ENCODE data around the gene IFRD1. TPM values are rescaled to one million over a fixed set of nuclear protein-coding genes. Genes with fewer than 3 reads are reported as not detected.

Gene IFRD1
- total RNA-seq, 2 donors from 2014 or later: 54.3 to 57.6 TPM

DNA sequence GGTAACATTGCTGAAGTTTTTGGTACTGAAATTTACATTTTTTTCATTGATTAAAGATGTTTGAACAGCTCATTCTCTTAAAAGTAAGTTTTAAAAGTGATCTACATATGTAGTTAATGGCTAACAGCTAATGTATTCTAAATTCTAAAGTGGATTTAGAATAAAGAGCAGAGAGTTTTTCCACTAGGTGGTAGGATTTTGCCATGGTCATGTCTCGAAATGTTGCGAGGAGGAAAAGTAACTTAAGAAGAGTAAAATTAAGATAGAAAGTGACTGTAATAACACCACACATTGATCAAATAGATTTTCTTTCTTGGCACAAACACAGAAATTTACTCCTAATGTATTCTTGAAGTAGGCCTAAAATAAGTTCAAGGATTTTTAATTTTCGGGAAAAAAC lies 50.4 kb downstream of the IFRD1 start:
- TF ChIP-seq, protein P1, sequence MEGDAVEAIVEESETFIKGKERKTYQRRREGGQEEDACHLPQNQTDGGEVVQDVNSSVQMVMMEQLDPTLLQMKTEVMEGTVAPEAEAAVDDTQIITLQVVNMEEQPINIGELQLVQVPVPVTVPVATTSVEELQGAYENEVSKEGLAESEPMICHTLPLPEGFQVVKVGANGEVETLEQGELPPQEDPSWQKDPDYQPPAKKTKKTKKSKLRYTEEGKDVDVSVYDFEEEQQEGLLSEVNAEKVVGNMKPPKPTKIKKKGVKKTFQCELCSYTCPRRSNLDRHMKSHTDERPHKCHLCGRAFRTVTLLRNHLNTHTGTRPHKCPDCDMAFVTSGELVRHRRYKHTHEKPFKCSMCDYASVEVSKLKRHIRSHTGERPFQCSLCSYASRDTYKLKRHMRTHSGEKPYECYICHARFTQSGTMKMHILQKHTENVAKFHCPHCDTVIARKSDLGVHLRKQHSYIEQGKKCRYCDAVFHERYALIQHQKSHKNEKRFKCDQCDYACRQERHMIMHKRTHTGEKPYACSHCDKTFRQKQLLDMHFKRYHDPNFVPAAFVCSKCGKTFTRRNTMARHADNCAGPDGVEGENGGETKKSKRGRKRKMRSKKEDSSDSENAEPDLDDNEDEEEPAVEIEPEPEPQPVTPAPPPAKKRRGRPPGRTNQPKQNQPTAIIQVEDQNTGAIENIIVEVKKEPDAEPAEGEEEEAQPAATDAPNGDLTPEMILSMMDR (conservative IDR thresholded peaks at IDR 0.05): peak; percentile 56
- DNase-seq: peak; percentile 5
- no peak overlapping the region for H3K4me3 Mint-ChIP-seq
- no peaks in the 10 kb centered on the region for H3K9me3 Mint-ChIP-seq
- Histone ChIP-seq H3K27me3 (ENCODE audit: control insufficient read depth, insufficient read depth, low read length, poor library complexity, severe bottlenecking) (no peaks in the 10 kb centered on the region), H3K27ac (ENCODE audit: low read depth, low read length) (no peak overlapping the region), H3K4me3 (ENCODE audit: low read length) (no peak overlapping the region), H3K36me3 (ENCODE audit: control insufficient read depth, insufficient read depth, low read length) (no peaks in the 10 kb centered on the region), H3K9ac (ENCODE audit: extremely low read depth, low read length, poor library complexity, severe bottlenecking) (no peak overlapping the region), H3K9me3 (ENCODE audit: control insufficient read depth, low read length) (no peaks in the 10 kb centered on the region), H3K4me1 (ENCODE audit: control insufficient read depth, insufficient read depth, low read length) (no peaks in the 10 kb centered on the region)
- WGBS, 2 experiments (ENCODE audit: insufficient coverage in 1 of 2, insufficient read length in 1 of 2): 91% methylated on average over 3 of the region's 3 CpGs; no CpG with 5 or more reads in 1 of the 2 experiments
- peaks cover 1% of the 10 kb centered on the region for H3K4me1 Mint-ChIP-seq
- no peaks in the 10 kb centered on the region for H3K36me3 Mint-ChIP-seq (ENCODE audit: low read depth)
- no peak overlapping the region for H3K27ac Mint-ChIP-seq
- peaks cover 3% of the 10 kb centered on the region for H3K27me3 Mint-ChIP-seq (ENCODE audit: insufficient read depth)

- no peaks in the 10 kb centered on the region for H3K36me3 Mint-ChIP-seq (ENCODE audit: low read depth)
- no peaks in the 10 kb centered on the region for H3K27me3 ChIP-seq (ENCODE audit: control insufficient read depth, insufficient read depth, low read length, poor library complexity, severe bottlenecking)
- TF ChIP-seq, protein P1 (conservative IDR thresholded peaks at IDR 0.05): no peak
- no peaks in the 10 kb centered on the region for H3K4me1 ChIP-seq (ENCODE audit: control insufficient read depth, insufficient read depth, low read length)
- H3K27ac Mint-ChIP-seq: no peak overlapping the region
- H3K9ac ChIP-seq (ENCODE audit: extremely low read depth, low read length, poor library complexity, severe bottlenecking): no peak overlapping the region
- peaks cover 3% of the 10 kb centered on the region for H3K27me3 Mint-ChIP-seq (ENCODE audit: insufficient read depth)
- peak; percentile 15 for DNase-seq
- no peak overlapping the region for H3K4me3 Mint-ChIP-seq
- no peaks in the 10 kb centered on the region for H3K9me3 Mint-ChIP-seq
- H3K36me3 ChIP-seq (ENCODE audit: control insufficient read depth, insufficient read depth, low read length): no peaks in the 10 kb centered on the region
- no peak overlapping the region for H3K4me3 ChIP-seq (ENCODE audit: low read length)
- H3K9me3 ChIP-seq (ENCODE audit: control insufficient read depth, low read length): no peaks in the 10 kb centered on the region
- no peaks in the 10 kb centered on the region for H3K4me1 Mint-ChIP-seq
- WGBS, 2 experiments (ENCODE audit: insufficient coverage in 1 of 2, insufficient read length in 1 of 2): 87 to 93% methylated on average over 7 of the region's 7 CpGs
- H3K27ac ChIP-seq (ENCODE audit: low read depth, low read length): no peak overlapping the region
Observed at GRCh38 chr7:112501801-112502503, 51.7 kb downstream of the IFRD1 start.

DNA sequence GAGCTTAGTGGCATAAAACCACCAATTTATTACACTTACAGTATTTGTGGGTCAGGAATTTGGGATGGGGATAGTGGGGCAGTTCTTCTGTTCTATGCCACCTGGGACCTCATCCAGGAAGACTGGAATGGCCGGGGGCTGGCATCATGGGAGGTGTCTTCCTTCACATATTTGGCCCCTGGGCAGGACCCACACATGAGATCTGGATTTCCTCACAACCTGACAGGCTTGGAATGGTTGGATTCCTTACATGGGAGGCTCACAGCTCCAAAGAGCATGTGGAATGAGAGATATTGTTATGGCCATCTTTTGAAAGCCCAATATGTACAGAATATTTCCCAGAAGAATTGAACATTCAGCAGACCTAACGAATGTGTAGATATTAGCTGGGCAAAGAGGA lies 52.4 kb downstream of the IFRD1 start:
- no peak overlapping the region for H3K4me3 Mint-ChIP-seq
- H3K27me3 ChIP-seq (ENCODE audit: control insufficient read depth, insufficient read depth, low read length, poor library complexity, severe bottlenecking): no peaks in the 10 kb centered on the region
- DNase-seq: peak; percentile 17
- H3K9ac ChIP-seq (ENCODE audit: extremely low read depth, low read length, poor library complexity, severe bottlenecking): no peak overlapping the region
- no peaks in the 10 kb centered on the region for H3K9me3 ChIP-seq (ENCODE audit: control insufficient read depth, low read length)
- TF ChIP-seq, protein P1 (conservative IDR thresholded peaks at IDR 0.05): no peak
- no peaks in the 10 kb centered on the region for H3K4me1 Mint-ChIP-seq
- H3K9me3 Mint-ChIP-seq: no peaks in the 10 kb centered on the region
- H3K27ac ChIP-seq (ENCODE audit: low read depth, low read length): no peak overlapping the region
- H3K4me3 ChIP-seq (ENCODE audit: low read length): no peak overlapping the region
- peaks cover 3% of the 10 kb centered on the region for H3K27me3 Mint-ChIP-seq (ENCODE audit: insufficient read depth)
- no peaks in the 10 kb centered on the region for H3K4me1 ChIP-seq (ENCODE audit: control insufficient read depth, insufficient read depth, low read length)
- WGBS, 2 experiments (ENCODE audit: insufficient coverage in 1 of 2, insufficient read length in 1 of 2): 90 to 100% methylated on average over 1 to 2 of the region's 2 CpGs
- no peaks in the 10 kb centered on the region for H3K36me3 Mint-ChIP-seq (ENCODE audit: low read depth)
- H3K36me3 ChIP-seq (ENCODE audit: control insufficient read depth, insufficient read depth, low read length): no peaks in the 10 kb centered on the region
- no peak overlapping the region for H3K27ac Mint-ChIP-seq

All from endodermal cell (in vitro differentiated cells).